HG03354 (cell line): ENCODE measurements around the gene TSEN2.
"Not testable (repeated sequence)": the region's sequence is repeated elsewhere in the genome, so short reads cannot be mapped to it uniquely, and the experiment has no call there.

ENCODE experiments used
- ATAC-seq: cut with Tn5 transposase; IDR thresholded peaks from one replicate; pipeline ENCODE4 v1.9.1; 2021; ENCODE audit warnings: mild to moderate bottlenecking; ENCODE audit not compliant: unreplicated experiment, poor library complexity, severe bottlenecking

Gene TSEN2

GRCh38 chr3:12470111-12470510 is 14.2 kb upstream of the TSEN2 start:
- no peak for ATAC-seq

- ATAC-seq, result no peak
Measured at GRCh38 chr3:12470680-12471079, 13.6 kb upstream of the TSEN2 start.

GRCh38 chr3:12471241-12471640 is 13.0 kb upstream of the TSEN2 start:
- ATAC-seq, result no peak

- ATAC-seq, result no peak
Measured at GRCh38 chr3:12472000-12472610, 12.2 kb upstream of the TSEN2 start.

- ATAC-seq, result no peak
Measured at GRCh38 chr3:12472796-12473195, 11.5 kb upstream of the TSEN2 start.

GRCh38 chr3:12473511-12473910 is 10.8 kb upstream of the TSEN2 start:
- no peak for ATAC-seq

GRCh38 chr3:12476238-12476897 is 7.9 kb upstream of the TSEN2 start:
- no peak for ATAC-seq

GRCh38 chr3:12477256-12477655 is 7.0 kb upstream of the TSEN2 start:
- no peak for ATAC-seq

GRCh38 chr3:12478326-12478725 is 6.0 kb upstream of the TSEN2 start:
- ATAC-seq, result no peak

GRCh38 chr3:12479198-12479597 is 5.1 kb upstream of the TSEN2 start:
- ATAC-seq, result not testable (repeated sequence)

- ATAC-seq, result no peak
Measured at GRCh38 chr3:12479919-12480427, 4.3 kb upstream of the TSEN2 start.

GRCh38 chr3:12483410-12483809 is 870 bp upstream of the TSEN2 start:
- no peak for ATAC-seq

GRCh38 chr3:12483872-12484197 is 445 bp upstream of the TSEN2 start:
- ATAC-seq, result no peak

GRCh38 chr3:12484983-12485327 is 675 bp downstream of the TSEN2 start:
- no peak for ATAC-seq

- no peak for ATAC-seq
Measured at GRCh38 chr3:12486001-12486400, 1.7 kb downstream of the TSEN2 start.

GRCh38 chr3:12486916-12487315 is 2.6 kb downstream of the TSEN2 start:
- no peak for ATAC-seq

- no peak for ATAC-seq
Measured at GRCh38 chr3:12487336-12487735, 3.1 kb downstream of the TSEN2 start.

- no peak for ATAC-seq
Measured at GRCh38 chr3:12487786-12488185, 3.5 kb downstream of the TSEN2 start.

GRCh38 chr3:12489368-12489767 is 5.1 kb downstream of the TSEN2 start:
- no peak for ATAC-seq

- no peak for ATAC-seq
Measured at GRCh38 chr3:12489832-12490231, 5.6 kb downstream of the TSEN2 start.

- no peak for ATAC-seq
Measured at GRCh38 chr3:12490547-12490946, 6.3 kb downstream of the TSEN2 start.
